IgD-negative memory B cell (primary cell): ENCODE results near the gene ADH7. TPM values are rescaled to one million over a fixed set of nuclear protein-coding genes. Genes with fewer than 3 reads are reported as not detected.
A peak's percentile ranks its signal among the peaks of the same experiment; 100 is the strongest.

Source experiments
- H3K27ac Mint-ChIP-seq, 3 donors: one replicate each; pipeline ENCODE4 v1.8.0; 2020 to 2022; ENCODE audit warnings: mild to moderate bottlenecking in 3 of 3, mixed read lengths in 3 of 3, moderate library complexity in 1 of 3
- H3K27me3 Mint-ChIP-seq: one replicate; pipeline ENCODE4 v1.8.0; 2021; ENCODE audit warnings: mixed read lengths
- H3K36me3 Mint-ChIP-seq: one replicate; pipeline ENCODE4 v1.8.0; 2020; ENCODE audit warnings: mild to moderate bottlenecking, mixed read lengths
- H3K4me1 Mint-ChIP-seq, 3 donors: one replicate each; pipeline ENCODE4 v1.8.0; 2020 to 2022; ENCODE audit warnings: mixed read lengths in 3 of 3, mild to moderate bottlenecking in 1 of 3
- H3K4me3 Mint-ChIP-seq, 4 donors: one replicate each; pipeline ENCODE4 v1.8.0; 2020 to 2022; ENCODE audit warnings: mild to moderate bottlenecking in 4 of 4, mixed read lengths in 4 of 4, moderate library complexity in 3 of 4
- H3K9me3 Mint-ChIP-seq, 3 donors: one replicate each; pipeline ENCODE4 v1.8.0; 2020 to 2021; ENCODE audit warnings: mixed read lengths in 3 of 3, mild to moderate bottlenecking in 1 of 3
- polyA plus RNA-seq: library from polyadenylated mRNA; unstranded; fragments of 300-500 nt; fragmentation: Illumina TruSeq; gene quantifications from one replicate; pipeline ENCODE4 v1.2.3, GENCODE V29; 2021

ADH7 gene
- not detected for polyA plus RNA-seq

DNA sequence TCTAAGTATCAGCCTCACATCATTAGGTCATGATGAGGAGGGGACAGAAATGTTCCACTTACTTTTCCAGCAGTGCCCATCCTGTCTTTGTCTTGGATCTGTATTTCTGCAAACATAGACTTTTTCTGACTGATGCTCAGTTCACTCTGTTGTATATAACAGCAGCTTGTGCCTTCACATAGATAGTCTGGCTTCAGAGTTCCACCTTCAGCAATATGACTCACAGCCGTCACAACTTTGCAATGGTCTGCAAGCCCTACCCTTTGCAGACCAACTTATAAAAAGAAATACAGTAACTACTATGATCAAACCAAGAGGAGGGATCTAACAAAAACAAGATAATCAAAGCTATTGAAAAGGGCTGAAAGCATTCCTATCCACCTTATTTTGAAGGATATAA is at the start of gene ADH7:
ADH7 (minus strand) TSS at position 189 of the 400 bp plus-strand sequence; CDS start at position 80, 109 bp downstream.
- Mint-ChIP-seq H3K27me3 (no peaks in the 10 kb centered on the region), H3K36me3 (no peaks in the 10 kb centered on the region)

DNA sequence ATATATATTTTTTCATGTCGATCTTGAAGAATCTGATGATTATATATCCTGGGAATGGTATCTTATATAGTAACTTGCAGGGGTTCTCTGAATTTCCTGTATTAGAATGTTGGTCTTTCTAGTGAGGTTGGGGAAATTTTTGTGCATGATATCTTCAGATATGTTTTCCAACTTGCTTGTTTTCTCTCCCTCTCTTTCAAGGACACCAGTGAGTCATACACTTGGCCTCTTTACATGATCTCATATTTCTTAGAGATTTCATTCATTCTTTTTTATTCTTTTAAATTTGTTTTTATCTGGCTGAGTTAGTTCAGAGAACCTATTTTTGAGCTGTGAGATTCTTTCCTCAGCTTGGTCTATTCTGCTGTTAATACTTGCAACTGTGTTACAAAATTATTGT is 48.5 kb upstream of the ADH7 start:
- Mint-ChIP-seq H3K36me3 (no peaks in the 10 kb centered on the region), H3K27ac (no peak overlapping the region), H3K9me3 (peaks cover 12 to 19% (median 17%) of the 10 kb centered on the region in 3 donors), H3K4me3 (no peak overlapping the region), H3K27me3 (no peaks in the 10 kb centered on the region), H3K4me1 (no peaks in the 10 kb centered on the region)

More for the DNA sequence above, at the start of gene ADH7:
- no peaks in the 10 kb centered on the region for H3K4me1 Mint-ChIP-seq
- no peak within 1 kb of the TSS for H3K4me3 Mint-ChIP-seq
- no peak within 1 kb of the TSS for H3K27ac Mint-ChIP-seq
- H3K9me3 Mint-ChIP-seq: peaks cover 0 to 2% (median 0%) of the 10 kb centered on the region in 3 donors

DNA sequence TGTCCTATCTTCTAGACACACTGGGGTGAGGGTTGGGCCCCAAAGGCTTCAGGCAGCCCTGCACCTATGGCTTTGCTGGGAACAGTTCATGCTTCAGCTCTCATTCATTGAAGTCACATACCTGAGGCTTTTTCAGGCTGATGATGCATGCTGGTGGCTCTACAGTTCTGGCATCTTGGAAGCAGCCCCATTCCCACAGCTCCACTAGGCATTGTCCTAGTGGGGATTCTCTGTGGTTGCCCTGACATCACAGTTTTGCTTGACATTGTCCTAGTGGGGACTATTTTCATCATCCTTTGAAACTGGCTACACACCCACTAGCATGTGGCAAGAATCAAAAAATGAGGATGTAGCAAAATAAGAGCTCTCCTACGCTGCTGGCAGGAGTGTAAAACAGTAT is 38.0 kb upstream of the ADH7 start:
- H3K4me3 Mint-ChIP-seq: no peak overlapping the region
- no peaks in the 10 kb centered on the region for H3K4me1 Mint-ChIP-seq
- no peaks in the 10 kb centered on the region for H3K27me3 Mint-ChIP-seq

DNA sequence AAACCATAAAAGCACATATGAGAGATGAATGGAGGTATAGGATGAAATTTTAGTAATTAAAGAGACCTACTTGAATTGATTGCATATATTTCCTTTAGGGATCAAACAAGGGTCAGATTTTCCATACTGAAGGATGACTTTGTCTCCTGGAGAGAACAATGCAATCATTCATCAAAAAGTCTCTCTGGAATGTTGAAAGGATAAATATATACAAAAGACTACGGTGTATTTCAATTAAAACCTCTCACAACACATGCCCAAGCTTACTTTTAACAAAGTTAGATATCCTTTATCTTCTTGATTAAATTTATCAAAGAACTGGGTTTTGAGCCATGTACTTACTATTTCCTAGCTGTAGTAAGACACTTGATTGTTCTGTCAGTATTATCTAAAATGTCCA is 36.8 kb upstream of the ADH7 start:
- H3K36me3 Mint-ChIP-seq: no peaks in the 10 kb centered on the region
- H3K27me3 Mint-ChIP-seq: peaks cover 2% of the 10 kb centered on the region
- no peak overlapping the region for H3K27ac Mint-ChIP-seq
- no peak overlapping the region for H3K4me3 Mint-ChIP-seq
- no peaks in the 10 kb centered on the region for H3K9me3 Mint-ChIP-seq
- H3K4me1 Mint-ChIP-seq: no peaks in the 10 kb centered on the region

More for the DNA sequence above, 38.0 kb upstream of the ADH7 start:
- Mint-ChIP-seq H3K9me3 (no peaks in the 10 kb centered on the region), H3K36me3 (no peaks in the 10 kb centered on the region), H3K27ac (no peak overlapping the region)

GRCh38 chr4:99471349-99471748 is 36.2 kb upstream of the ADH7 start:
- no peaks in the 10 kb centered on the region for H3K36me3 Mint-ChIP-seq
- H3K27me3 Mint-ChIP-seq: peaks cover 2% of the 10 kb centered on the region
- H3K4me1 Mint-ChIP-seq: no peaks in the 10 kb centered on the region
- no peak overlapping the region for H3K27ac Mint-ChIP-seq
- no peaks in the 10 kb centered on the region for H3K9me3 Mint-ChIP-seq
- no peak overlapping the region for H3K4me3 Mint-ChIP-seq

DNA sequence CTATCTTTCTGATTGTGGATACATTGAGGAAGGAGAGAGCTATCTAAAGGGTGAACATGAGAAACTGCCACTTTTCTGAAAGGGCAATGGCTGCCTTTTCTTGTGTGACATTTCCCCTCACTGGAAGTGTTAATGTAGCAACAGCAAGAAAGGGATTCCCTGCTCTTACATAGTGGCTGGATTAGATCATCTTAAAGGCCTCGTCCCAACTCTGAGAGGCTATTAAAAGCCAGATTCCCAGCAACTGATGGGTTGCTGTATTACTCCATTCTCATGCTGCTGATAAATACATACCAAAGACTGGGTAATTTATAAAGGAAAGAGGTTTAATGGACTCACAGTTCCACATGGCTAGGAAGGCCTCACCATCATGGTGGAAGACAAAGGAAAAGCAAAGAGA is 33.7 kb upstream of the ADH7 start:
- Mint-ChIP-seq H3K27me3 (peaks cover 2% of the 10 kb centered on the region), H3K4me3 (no peak overlapping the region), H3K36me3 (peaks cover 2% of the 10 kb centered on the region), H3K4me1 (no peaks in the 10 kb centered on the region), H3K27ac (no peak overlapping the region), H3K9me3 (no peaks in the 10 kb centered on the region)

GRCh38 chr4:99467887-99468286 is 32.7 kb upstream of the ADH7 start:
- H3K4me3 Mint-ChIP-seq: no peak overlapping the region

DNA sequence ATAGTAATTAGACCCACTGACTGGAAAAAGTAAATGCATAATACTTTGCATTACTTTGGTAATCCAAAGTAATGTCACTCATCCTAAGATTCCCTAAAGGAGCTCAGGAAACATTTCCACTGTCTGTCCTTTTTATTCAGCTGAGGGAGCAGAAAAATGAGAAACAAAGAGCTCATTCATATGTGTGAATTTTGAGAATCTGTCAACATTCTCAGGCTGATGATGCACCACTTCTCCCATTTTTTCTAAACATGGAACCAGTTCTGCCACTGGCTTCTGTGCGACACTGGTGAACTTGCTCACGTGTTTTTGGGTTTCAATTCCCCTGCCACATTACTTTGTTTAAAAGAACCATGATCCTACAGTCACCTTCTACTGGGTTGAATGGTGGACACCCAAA is 28.4 kb upstream of the ADH7 start:
- H3K36me3 Mint-ChIP-seq: peaks cover 2% of the 10 kb centered on the region
- peaks cover 8% of the 10 kb centered on the region for H3K27me3 Mint-ChIP-seq
- H3K4me1 Mint-ChIP-seq: no peaks in the 10 kb centered on the region
- H3K4me3 Mint-ChIP-seq: no peak overlapping the region
- H3K27ac Mint-ChIP-seq: no peak overlapping the region
- H3K9me3 Mint-ChIP-seq: no peaks in the 10 kb centered on the region

More at GRCh38 chr4:99467887-99468286, 32.7 kb upstream of the ADH7 start:
- Mint-ChIP-seq H3K27ac (no peak overlapping the region), H3K27me3 (peaks cover 2% of the 10 kb centered on the region), H3K4me1 (no peaks in the 10 kb centered on the region), H3K9me3 (no peaks in the 10 kb centered on the region), H3K36me3 (peaks cover 2% of the 10 kb centered on the region)

- Mint-ChIP-seq H3K27me3 (peaks cover 8% of the 10 kb centered on the region), H3K27ac (no peak overlapping the region), H3K36me3 (peaks cover 2% of the 10 kb centered on the region), H3K9me3 (no peaks in the 10 kb centered on the region), H3K4me1 (no peaks in the 10 kb centered on the region), H3K4me3 (no peak overlapping the region)
Measured at GRCh38 chr4:99462875-99463464, 27.8 kb upstream of the ADH7 start.

- Mint-ChIP-seq H3K27ac (no peak overlapping the region), H3K4me3 (no peak overlapping the region), H3K4me1 (no peaks in the 10 kb centered on the region)
Measured at GRCh38 chr4:99461623-99462401, 26.7 kb upstream of the ADH7 start.

GRCh38 chr4:99459546-99460042 is 24.5 kb upstream of the ADH7 start:
- Mint-ChIP-seq H3K9me3 (no peaks in the 10 kb centered on the region), H3K4me3 (no peak overlapping the region), H3K27me3 (peaks cover 10% of the 10 kb centered on the region), H3K27ac (no peak overlapping the region), H3K4me1 (no peaks in the 10 kb centered on the region), H3K36me3 (peaks cover 2% of the 10 kb centered on the region)

More at GRCh38 chr4:99461623-99462401, 26.7 kb upstream of the ADH7 start:
- H3K9me3 Mint-ChIP-seq: no peaks in the 10 kb centered on the region
- peaks cover 2% of the 10 kb centered on the region for H3K36me3 Mint-ChIP-seq
- peaks cover 6% of the 10 kb centered on the region for H3K27me3 Mint-ChIP-seq

GRCh38 chr4:99458911-99459447 is 23.8 kb upstream of the ADH7 start:
- H3K36me3 Mint-ChIP-seq: peaks cover 2% of the 10 kb centered on the region
- no peak overlapping the region for H3K27ac Mint-ChIP-seq
- H3K27me3 Mint-ChIP-seq: peaks cover 10% of the 10 kb centered on the region
- no peak overlapping the region for H3K4me3 Mint-ChIP-seq
- H3K9me3 Mint-ChIP-seq: no peaks in the 10 kb centered on the region
- no peaks in the 10 kb centered on the region for H3K4me1 Mint-ChIP-seq

DNA sequence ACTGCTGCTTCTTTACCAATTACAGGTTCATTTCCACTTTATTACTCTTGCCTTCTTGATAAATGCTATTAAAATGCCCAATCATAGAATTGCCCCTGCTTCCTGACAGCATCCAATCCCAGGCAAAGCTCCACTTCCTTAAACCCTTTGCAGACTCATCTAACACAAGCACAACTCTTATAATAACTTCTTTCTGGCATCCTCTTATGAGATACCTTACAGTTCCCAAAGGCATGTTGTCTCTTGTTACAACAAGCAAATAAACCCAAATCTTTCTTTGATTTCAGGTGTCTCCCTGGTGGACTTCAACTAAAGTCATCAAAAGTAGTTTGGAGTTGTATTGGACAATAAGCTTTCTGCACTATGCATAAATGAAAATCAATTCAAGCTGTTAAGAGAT is 22.5 kb upstream of the ADH7 start:
- Mint-ChIP-seq H3K9me3 (peaks cover 4 to 6% (median 5%) of the 10 kb centered on the region in 3 donors), H3K27me3 (peaks cover 10% of the 10 kb centered on the region), H3K36me3 (peaks cover 2% of the 10 kb centered on the region), H3K4me1 (no peaks in the 10 kb centered on the region), H3K4me3 (no peak overlapping the region), H3K27ac (peak overlapping the region in 1 of 3 donors; percentile 26)

GRCh38 chr4:99457270-99457669 is 22.1 kb upstream of the ADH7 start:
- H3K9me3 Mint-ChIP-seq: peaks cover 4 to 9% (median 9%) of the 10 kb centered on the region in 3 donors
- H3K36me3 Mint-ChIP-seq: peaks cover 2% of the 10 kb centered on the region
- no peak overlapping the region for H3K4me3 Mint-ChIP-seq
- H3K27me3 Mint-ChIP-seq: peaks cover 10% of the 10 kb centered on the region
- H3K27ac Mint-ChIP-seq: no peak overlapping the region
- H3K4me1 Mint-ChIP-seq: no peaks in the 10 kb centered on the region

DNA sequence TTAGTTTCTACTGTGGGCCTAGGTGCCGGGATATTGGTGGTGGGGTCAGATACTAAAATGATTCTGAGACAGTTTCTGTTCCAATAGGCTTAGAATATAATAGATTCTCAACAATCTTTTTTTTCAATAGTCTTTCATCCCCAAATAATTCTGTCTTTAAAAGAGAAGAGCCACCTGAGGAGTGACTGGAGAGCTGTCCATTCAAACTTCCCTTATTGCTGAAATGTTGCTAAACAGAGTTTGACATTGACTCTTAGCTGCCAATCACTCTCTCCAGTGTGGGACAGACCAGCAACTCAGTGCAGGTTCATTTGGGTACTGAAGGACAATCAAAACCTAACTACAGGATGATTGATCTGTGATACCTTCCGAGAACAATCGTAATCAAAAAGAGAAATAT is 12.4 kb upstream of the ADH7 start:
- Mint-ChIP-seq H3K36me3 (no peaks in the 10 kb centered on the region), H3K4me1 (peaks cover 0 to 4% (median 0%) of the 10 kb centered on the region in 3 donors), H3K27me3 (peaks cover 2% of the 10 kb centered on the region), H3K4me3 (no peak overlapping the region), H3K9me3 (peaks cover 5 to 13% (median 10%) of the 10 kb centered on the region in 3 donors), H3K27ac (no peak overlapping the region)
